Prostate gland (tissue), 2 donors: ENCODE data around the gene HOXC5.

ENCODE experiments used
- POLR2A ChIP-seq: fragments of 450-650 bp; IDR thresholded peaks from one replicate; pipeline ENCODE4 v1.6.1; 2016; ENCODE audit warnings: antibody characterized with exemption, mild to moderate bottlenecking
- POLR2AphosphoS5 ChIP-seq: sonication (generic); formaldehyde crosslinking; IDR thresholded peaks from one replicate; pipeline ENCODE4 v1.6.1; 2017; ENCODE audit warnings: antibody characterized with exemption
- TF ChIP-seq, protein P1 (sequence below), 4 experiments: fragments of 200-600 bp in 2 of 4; fragments of 450-650 bp in 2 of 4; sonication (generic) in 2 of 4; IDR thresholded peaks; 1 replicate in 3 of 4; 2 replicates in 1 of 4; pipeline ENCODE4 v1.5.1; 2016 to 2019; ENCODE audit warnings: antibody characterized with exemption in 4 of 4, mild to moderate bottlenecking in 2 of 4, moderate library complexity in 2 of 4

DNA sequence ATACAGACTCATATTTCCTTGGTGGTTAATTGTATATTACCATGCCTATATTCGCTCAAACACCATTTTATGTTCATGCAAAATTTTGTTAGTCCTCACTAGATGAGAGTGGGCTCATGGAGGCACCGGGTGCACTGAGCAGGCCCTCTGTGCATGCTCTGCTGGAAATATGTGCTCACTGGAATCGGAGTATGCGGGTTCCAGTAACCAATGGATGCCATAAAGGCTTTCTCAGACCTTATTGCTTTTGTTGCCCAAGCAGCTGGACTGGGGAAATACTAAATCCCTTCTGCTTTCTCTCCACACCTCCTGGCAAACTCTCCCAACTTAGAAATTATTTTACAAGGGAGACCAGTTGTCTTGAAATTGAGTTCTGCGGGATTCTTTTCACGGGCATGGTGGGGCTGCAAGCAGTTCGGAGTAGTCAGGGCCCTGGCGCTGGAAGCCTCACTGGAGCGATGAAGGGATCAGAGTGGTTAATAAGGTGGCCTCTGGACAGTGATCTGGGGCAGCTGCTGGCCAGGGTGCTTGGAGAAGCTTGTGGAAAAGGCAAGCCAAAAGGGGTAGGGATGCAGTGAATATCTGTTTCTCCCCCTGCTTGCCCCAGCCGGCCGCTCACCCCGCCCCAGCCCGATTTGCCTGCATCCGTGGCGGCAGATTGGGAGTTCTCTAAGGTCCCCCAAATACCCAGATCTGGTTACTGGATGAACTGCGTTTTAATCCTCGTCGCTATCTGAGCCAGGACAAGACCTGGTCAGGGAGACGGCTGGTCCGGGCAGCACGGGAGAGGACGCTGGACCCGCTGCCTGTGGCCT, 12.1 kb upstream of the HOXC5 start:
- no peak for TF ChIP-seq POLR2AphosphoS5
- TF ChIP-seq, protein P1, sequence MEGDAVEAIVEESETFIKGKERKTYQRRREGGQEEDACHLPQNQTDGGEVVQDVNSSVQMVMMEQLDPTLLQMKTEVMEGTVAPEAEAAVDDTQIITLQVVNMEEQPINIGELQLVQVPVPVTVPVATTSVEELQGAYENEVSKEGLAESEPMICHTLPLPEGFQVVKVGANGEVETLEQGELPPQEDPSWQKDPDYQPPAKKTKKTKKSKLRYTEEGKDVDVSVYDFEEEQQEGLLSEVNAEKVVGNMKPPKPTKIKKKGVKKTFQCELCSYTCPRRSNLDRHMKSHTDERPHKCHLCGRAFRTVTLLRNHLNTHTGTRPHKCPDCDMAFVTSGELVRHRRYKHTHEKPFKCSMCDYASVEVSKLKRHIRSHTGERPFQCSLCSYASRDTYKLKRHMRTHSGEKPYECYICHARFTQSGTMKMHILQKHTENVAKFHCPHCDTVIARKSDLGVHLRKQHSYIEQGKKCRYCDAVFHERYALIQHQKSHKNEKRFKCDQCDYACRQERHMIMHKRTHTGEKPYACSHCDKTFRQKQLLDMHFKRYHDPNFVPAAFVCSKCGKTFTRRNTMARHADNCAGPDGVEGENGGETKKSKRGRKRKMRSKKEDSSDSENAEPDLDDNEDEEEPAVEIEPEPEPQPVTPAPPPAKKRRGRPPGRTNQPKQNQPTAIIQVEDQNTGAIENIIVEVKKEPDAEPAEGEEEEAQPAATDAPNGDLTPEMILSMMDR (IDR thresholded peaks at IDR 0.05): no peak
- TF ChIP-seq POLR2A: no peak
